Activated naive CD4-positive, alpha-beta T cell (primary cell): ENCODE data around the gene IL36G.

Experiments
- DNase-seq, 4 experiments: peaks; one replicate each; lab custom pipeline; 2025; lab: John Stamatoyannopoulos, UW

IL36G gene

DNA sequence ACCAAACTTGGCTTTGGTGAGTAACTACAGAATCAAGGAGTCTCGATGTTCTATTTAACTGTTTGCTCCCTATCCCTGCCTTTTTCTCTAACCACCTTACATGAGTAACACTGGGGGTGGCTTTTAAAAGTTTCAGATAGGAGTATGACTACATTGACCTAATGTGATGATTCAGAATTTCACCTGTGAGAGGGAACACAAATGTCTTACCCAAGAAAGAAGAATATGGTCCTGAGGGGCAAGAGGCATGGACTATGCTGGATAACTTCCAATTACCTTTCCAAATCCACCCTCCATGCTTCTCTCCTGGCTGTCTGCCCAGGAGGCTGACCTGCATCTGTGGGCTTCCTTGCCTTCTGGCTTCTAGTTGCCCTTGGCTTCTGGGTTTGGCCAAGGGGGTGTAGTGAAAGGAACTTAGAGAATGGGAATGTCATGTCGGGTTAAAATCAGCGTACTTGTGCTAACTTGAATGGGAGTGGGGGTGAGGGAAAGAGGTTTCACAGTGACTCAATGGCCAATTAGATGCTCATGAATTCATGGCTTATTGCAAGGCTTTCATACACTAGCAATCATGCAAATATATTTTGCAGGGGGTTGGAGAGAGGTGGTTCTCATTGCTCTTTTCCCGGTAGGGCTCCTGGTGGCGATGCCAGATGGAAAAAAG lies 5.3 kb upstream of the IL36G start:
- DNase-seq: no peak

DNA sequence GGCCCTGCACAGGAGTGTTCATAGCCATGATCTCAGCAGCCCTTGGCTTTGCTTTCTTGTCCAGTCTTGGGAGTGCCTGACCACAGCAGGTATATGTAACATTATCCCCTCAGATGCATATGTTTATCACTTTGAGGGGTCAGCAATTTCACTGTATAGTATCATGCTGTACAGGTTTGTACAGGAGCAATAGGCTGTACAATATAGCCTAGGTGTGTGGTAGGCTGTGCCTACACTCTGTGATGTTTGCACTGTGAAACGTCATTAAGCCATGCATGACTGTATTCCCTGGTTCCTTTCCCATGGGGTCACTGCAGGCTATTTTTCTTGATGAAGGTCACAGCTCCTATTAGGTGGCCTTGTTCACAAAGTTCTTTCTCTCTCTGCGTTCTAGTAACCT lies 4.7 kb upstream of the IL36G start:
- no peak for DNase-seq

DNA sequence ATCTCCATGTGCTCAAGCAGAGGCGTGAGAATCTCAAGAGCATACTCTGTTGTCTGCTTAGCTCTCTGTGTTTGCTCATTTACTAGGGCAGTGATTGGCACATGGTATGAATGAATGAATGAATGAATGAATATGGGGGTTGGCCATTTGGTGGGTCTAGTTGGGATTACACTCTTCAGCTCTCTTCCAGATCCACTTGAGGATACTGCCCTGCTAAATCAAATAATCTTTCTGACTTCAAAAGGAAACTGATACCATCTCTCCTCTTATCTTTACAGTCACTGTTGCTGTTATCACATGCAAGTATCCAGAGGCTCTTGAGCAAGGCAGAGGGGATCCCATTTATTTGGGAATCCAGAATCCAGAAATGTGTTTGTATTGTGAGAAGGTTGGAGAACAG lies 1.9 kb downstream of the IL36G start:
- no peak for DNase-seq

DNA sequence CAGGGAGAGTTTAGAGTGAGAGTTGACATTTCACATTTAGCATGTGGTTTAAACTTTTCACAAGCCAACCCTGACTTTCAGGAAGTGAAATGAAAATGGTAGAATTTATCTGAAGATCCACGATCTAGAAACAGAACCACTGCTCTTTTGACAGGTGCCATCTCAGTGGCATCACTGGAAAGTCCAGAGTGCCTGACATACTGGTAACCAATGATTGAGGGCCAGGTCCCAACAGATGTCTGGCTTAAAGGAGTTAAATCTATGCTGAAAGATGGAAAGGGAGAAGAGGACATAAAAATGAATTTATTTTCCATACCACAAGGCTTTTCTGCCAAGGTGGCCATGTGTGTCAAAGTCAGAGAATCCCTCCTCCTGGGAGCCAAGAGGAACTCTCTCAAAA lies 2.7 kb downstream of the IL36G start:
- DNase-seq: no peak

DNA sequence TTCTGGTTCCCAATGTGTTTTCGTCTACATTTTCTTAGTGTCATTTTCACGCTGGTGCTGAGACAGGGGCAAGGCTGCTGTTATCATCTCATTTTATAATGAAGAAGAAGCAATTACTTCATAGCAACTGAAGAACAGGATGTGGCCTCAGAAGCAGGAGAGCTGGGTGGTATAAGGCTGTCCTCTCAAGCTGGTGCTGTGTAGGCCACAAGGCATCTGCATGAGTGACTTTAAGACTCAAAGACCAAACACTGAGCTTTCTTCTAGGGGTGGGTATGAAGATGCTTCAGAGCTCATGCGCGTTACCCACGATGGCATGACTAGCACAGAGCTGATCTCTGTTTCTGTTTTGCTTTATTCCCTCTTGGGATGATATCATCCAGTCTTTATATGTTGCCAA lies 7.3 kb downstream of the IL36G start:
- DNase-seq: peak in 2 of 4 experiments; percentile 5 to 19

DNA sequence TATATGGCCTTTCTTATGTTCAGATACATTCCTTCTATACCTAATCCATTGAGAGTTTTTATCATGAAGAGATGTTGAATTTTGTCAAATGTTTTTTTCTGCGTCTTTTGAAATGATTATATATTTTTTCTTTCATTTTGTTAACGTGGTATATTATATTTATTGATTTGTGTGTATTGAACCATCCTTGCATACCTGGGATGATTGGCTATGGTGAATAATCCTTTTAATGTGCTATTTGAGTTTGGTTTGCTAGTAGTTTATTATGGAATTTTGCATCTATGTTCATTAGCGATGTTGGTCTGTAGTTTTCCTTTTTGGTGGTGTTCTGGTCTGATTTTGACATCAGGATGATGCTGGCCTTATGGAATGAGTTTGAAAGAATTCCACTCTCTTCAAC lies 11.8 kb downstream of the IL36G start:
- DNase-seq: no peak

DNA sequence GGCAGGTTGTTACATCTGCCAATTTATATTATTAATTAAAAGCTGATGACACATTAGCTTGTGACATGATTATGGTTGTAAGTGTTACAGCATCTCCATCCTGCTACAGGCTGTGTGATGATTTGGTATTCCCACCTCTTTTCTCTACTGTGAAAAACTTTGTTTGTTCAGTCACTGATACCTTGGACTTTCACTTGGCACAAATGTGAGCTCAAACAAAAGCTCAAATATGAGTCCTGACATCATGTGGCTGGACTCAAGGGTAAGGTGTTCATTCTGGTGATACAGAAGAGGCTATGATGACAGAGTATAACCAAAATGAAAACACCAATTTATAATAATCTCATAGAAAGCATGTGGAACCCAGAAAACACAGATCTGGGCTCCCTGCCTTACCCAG lies 16.0 kb downstream of the IL36G start:
- no peak for DNase-seq

DNA sequence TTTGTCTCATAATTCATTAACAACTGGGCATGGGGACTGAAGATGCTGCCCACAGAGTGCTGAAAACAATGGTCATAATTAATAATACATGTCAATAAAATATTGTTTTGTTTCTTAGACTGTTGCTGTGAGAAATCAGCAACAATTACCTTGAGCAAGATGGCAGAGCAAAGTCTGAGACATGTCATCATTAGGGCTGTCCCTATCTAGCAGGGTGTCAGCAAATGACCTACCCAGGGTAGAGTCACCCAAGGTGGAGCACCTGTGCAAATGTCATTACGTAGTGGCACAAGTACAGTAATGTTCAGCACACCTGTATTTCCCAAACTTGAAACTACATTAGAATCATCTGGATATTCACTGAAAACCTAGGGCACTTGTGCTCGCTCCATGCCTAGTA lies 16.8 kb downstream of the IL36G start:
- DNase-seq: no peak

DNA sequence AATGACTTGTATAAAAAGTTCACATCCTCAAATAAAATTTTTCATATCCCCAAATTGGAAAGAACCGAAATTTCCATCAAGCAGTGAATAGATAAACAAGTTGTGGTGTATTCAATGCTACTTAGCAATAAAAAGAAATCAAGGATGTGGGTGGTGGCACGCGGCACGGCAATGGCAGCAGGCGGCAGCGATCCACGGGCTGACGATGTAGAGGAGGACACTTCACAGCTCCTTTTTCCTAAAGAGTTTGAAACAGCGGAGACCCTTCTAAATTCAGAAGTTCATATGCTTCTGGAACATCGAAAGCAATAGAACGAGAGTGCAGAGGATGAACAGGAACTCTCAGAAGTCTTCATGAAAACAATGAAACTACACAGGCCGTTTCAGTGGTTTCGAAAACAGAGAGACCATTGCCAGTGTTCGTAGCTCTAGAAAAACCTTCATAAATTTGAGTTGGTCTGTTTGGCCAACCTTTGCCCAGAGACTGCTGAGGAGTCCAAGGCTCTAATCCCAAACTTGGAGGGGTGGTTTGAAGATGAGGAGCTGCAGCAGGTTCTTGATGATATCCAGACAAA lies 17.6 kb downstream of the IL36G start:
- peak in 2 of 4 experiments; percentile 10 to 27 for DNase-seq

DNA sequence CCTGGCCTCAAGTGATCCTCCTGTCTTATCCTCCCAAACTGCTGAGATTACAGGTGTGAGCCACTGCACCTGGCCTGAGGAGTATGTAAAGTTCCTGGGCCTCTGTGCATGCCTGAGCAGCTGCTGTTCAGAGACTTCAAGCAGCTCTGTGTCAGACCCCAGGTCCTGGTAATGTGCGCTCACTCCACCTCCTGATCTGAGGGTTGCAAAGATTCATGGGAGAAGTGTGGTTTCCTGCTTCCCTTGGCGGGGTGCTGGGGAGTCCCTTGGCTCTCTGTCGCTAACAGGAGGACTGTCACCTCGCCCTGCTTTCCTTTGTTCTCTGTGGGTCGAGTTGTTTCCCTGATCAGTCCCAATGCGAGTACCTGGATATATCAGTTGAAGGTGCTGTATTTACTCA lies 18.8 kb downstream of the IL36G start:
- peak in 3 of 4 experiments; percentile 13 to 56 (median 36) for DNase-seq

DNA sequence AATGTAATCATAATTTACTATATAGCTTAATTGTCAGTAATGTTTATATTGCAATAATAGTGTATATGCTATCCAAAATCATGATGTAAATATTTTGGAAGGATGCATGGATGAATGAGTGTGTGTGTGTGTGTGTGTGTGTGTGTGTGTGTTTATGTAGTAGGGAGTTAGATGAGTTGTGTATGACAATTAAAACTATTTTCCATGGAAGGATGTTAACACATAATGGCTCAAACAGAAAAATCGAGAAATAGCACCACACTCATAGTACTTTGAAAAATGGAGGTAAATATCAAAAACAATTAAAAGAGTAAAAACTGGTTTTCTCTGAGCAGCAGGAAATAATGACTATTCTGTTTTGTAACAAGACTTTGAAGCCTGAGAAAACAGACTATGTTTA lies 19.3 kb downstream of the IL36G start:
- no peak for DNase-seq

DNA sequence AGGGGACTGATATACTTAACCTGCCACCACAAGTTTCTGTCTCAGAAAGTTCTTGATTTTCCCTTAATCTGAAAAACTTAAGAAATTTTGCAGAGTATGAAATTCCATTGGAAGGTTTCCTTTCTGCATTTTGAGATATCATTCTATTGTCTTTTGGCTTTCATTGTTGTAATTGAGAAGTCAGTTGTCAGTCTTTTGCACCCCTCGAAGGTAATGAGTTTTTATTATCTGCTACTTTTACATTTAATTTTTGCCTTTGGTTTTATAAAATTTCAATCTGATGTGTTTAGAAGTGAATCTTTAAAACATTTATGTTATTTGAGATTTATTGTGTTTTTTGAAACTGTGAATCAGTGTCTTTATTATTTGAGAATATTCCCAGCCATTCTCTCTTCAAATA lies 22.6 kb downstream of the IL36G start:
- DNase-seq: no peak

DNA sequence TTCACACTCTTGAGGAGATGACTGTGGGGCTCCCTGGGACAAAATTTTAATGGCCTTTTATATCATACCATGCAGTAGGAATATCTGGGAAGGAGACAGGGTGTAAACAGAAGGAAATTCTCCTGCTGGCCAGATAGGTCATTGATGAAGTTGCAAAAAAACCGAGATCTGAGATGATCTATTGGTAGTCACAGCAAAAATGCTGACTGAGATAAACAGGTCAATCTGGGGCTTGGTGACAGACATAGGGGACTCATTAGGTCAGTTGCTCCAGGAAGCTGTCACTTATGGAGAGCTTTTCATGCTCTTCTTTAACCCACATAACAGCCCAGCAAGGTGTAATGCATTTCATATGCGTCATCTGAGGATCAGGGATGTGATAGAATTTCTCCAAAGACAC lies 24.9 kb downstream of the IL36G start:
- DNase-seq: no peak

DNA sequence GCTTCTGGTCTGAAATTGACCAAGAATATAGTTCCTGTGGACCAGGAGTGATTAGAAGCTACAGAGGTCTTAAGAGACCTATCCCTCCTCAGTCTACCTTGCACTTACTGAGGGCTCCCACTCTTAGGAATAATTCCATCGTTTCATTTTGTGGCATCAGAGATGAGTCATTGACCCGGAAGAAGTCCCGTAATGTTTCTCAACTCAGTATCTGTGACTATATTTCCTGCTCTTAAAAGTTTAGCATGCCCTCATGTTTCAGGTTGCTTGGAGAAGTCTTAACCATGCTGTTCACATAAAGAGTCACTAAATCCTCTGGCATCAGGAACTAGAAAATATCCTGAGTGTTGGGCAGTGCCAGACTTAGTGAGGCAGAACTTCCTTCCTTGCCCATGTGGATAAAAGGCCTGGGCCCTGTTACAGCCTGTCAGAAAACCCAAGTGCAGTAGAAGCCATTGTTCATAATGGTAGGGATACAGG lies 27.3 kb downstream of the IL36G start, which contains the start of gene IL36A:
Gene IL36A, plus strand, starts transcription at position 430 of the 480 bp plus-strand sequence. CDS start 413 bp downstream, outside the sequence.
- DNase-seq: no peak

DNA sequence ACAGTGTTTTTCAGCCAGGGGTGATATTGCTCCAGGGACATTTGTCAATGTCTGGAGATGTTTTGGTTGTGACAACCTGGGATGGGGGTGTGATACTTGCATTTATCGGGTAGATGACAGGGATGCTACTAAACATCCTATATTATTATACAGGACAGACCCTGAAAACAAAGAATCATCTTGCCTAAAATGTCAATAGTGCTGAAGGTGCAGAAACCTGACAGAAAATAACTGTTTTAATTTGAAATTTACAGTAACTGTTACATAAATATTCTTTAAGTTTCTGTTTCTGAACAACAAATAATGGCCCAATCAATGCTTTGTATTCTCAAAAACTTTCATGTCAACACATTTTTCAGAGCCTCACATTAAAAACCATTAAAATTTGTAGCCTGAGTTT lies 29.4 kb downstream of the IL36G start:
- no peak for DNase-seq

DNA sequence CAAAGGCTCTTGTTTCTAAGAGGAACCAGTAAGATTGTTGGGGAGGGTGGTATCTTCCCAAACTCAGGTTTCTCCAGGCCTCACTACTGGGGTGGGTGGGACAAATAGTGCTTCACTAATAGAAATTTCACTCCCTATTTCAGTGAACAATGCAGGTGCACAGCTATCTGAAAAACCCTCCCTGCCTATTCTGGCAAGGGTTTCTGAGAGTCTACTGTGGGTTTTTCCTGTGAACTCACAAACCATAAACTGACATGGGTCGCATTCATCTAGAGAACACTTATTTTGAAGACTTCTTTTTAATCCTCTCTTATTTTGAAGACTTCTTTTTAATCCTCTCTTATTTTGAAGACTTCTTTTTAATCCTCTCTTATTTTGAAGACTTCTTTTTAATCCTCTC lies 31.8 kb downstream of the IL36G start:
- no peak for DNase-seq

DNA sequence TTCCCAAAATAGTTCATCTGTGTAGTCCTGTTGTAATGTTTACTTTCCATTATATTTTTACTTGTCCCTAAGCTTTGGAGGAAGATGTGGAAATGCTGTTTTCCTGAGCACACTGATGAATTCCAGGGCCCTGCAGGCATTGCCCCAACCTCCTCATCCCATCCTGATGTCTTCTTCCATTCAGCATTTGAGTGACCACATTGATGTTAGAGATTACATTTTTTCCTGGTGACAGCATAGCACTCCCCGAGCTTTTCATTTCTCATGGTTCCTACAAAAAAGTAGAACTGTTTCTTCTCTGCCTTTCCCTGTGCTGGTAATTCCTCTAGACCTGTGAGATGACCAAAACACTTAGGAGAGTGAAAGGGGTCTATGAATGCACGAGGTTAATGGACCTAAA lies 32.3 kb downstream of the IL36G start:
- DNase-seq: no peak

DNA sequence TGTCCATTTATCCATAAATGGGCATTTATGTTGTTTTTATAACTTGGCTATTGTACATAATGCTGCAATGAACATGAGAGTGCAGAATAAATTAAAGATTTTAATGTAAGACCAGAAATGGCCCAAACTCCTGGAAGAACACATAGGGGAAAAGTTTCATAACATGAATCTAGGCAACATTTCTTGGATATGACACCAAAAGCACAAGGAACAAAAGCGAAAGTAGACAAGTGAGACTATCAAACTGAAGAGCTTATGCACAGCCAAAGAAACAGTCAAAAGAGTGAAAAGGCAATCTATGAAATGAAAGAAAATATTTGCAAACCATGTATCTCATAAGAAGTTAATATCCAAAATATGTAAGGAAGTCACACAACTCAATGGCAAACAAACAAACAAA lies 33.3 kb downstream of the IL36G start:
- no peak for DNase-seq

DNA sequence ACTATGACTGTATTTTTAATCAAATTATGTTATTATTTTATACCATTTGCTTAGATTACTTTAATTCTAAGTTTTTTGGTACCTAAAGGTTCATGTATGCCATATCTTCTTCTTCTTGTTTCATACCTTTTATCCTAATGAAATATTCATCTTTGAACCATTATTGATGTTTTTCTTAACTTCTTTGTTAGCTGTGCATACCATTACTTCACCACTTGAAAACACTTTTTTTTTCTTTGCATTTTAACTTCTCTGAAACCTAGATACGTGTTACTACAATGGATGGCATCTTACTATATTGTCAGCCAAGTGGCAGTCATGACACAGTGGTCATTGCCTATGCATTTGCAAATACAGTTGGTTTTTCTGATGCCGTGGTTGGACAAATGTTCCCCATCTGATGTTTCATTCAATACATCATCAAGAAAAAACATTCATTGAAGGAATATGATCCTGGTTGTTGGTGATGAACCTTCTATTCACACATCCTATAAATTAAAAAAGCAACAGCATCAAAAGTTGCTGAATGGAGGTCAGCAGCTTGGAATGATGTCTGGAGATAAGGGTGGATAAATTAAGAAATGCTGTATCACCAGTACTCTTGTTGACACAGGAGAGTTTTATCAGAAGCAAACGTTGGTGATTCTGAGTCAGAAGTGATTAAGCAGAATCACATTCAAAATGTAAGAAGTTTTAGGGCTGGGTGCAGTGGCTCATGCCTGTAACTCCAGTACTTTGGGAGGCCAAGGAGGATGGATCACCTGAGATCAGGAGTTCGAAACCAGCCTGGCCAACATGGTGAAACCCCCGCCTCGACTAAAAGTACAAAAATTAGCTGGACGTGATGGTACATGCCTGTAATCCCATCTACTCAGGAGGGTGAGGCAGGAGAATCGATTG lies 34.9 kb downstream of the IL36G start:
- DNase-seq: no peak

DNA sequence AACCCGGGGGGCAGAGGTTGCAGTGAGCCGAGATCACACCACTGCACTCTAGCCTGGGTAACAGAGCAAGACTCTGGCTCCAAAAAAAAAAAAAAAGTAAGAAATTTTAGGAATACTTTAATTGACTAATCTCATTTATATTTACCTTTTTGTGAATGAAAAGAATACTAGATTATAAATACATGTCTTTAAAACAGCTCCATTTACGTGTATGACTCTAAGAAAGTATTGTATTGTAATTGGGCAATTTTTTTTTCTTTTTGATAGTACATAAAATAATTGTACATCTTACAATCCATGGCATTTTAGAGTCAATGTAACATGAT lies 35.5 kb downstream of the IL36G start:
- DNase-seq: no peak

DNA sequence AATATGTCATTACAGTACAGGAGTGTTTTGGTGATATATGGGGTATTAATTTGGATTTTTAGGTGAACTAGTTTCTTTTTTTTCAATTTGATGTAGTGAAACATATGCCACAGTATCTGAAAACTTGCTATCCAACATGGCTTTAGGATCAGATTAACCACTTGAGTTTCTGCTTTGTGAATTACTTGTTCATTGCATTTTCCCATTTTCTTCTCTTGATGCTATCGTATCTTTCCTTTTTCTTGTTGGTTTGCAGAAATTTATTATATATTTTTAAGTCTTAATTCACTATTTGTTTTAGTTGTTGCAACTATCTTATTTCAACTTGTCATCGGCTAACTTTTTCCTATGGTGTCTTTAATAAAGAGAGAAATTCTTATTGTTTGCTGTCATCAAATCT lies 36.3 kb downstream of the IL36G start:
- no peak for DNase-seq

DNA sequence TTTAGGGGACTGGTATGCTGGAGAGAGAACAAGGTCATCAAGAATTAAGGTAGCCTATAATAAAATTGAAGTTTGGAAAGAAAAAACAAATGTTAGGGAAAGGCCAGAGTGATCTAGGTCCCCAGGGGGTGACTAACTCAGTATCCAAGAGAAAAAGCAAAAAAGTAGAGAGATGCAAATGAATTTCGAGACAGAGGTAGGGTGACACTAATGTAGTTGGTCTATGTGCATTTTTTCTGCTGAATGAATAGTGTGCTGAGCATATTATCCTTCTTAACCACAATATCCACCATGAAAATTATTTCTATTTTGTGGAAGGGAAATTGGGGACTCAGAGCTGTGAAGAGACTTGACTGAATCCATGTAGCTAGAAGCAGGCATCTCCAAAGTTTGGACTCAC lies 37.2 kb downstream of the IL36G start:
- DNase-seq: no peak

DNA sequence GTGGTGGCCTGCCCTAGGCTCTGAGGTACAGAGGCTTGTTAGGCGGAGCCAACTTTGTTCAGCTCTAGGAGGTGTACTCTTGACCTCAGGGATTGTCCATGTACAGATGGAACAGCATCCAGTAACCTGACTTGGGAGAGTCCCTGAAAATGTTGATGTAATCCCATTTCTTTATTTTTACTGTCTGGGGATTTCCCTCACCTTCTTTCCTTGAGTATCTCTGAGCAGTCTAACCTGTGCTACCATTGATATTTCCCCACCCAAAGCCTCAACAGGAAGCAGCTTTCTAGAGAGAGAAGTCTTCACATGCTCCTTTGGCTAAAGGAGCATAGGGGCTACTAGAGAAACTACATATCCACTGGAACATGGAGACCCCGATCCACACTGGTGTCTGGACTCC lies 37.8 kb downstream of the IL36G start:
- DNase-seq: no peak
